D721Med (cell line): ENCODE measurements around the gene HOXA3.

ENCODE experiments used
- DNase-seq: peaks from one replicate; pipeline ENCODE4 v3.0.0; 2011; ENCODE audit warnings: low spot score; ENCODE audit not compliant: insufficient read length
- FAIRE-seq: peaks from 2 replicates; lab custom pipeline; 2011; peaks lifted over from hg19 to GRCh38; lab: Jason Lieb, UNC
- CTCF ChIP-seq: IDR thresholded peaks from 2 replicates; pipeline ENCODE4 v1.5.1; 2012; ENCODE audit warnings: mild to moderate bottlenecking, control low read depth; ENCODE audit not compliant: insufficient read depth; ENCODE audit errors: missing control alignments

Gene HOXA3

GRCh38 chr7:27166531-27167505 is 14.4 kb upstream of the HOXA3 start:
- TF ChIP-seq CTCF: no peak
- DNase-seq (no peak), FAIRE-seq (no peak)

- DNase-seq (no peak), FAIRE-seq (no peak)
- TF ChIP-seq CTCF: no peak
Measured at GRCh38 chr7:27165996-27166530, 13.7 kb upstream of the HOXA3 start.

GRCh38 chr7:27165089-27165995 is 13.0 kb upstream of the HOXA3 start, which contains the start of gene HOXA9:
TSS of gene HOXA9 (minus strand) at chr7:27165537. CDS start at chr7:27165457, 80 bp downstream.
- TF ChIP-seq CTCF: no peak
- DNase-seq (no peak), FAIRE-seq (no peak)

GRCh38 chr7:27164367-27165088 is 12.1 kb upstream of the HOXA3 start:
- FAIRE-seq (no peak), DNase-seq (no peak)
- TF ChIP-seq CTCF: no peak

- DNase-seq (no peak), FAIRE-seq (no peak)
- TF ChIP-seq CTCF: no peak
Measured at GRCh38 chr7:27164045-27164366, 11.6 kb upstream of the HOXA3 start.

GRCh38 chr7:27163288-27164044 is 11.1 kb upstream of the HOXA3 start:
- TF ChIP-seq CTCF: no peak
- no peak for DNase-seq
- no peak for FAIRE-seq
